HepG2 (cell line): ENCODE data around the gene CFAP61. TPM values are rescaled to one million over a fixed set of nuclear protein-coding genes. Genes with fewer than 3 reads are reported as not detected.

Experiments used
- BHLHE40 ChIP-seq: IDR thresholded peaks from 2 replicates; pipeline ENCODE4 v1.6.1; 2011; ENCODE audit warnings: low read length, improper control_type of control experiment
- CC2D1A ChIP-seq: sonication (generic); formaldehyde crosslinking; IDR thresholded peaks from 2 replicates; pipeline ENCODE4 v1.8.1; 2023; ENCODE audit warnings: mild to moderate bottlenecking, missing genetic modification reagents
- EZH2 ChIP-seq: conservative IDR thresholded peaks from 2 replicates; pipeline ENCODE4 v1.6.1; 2012; ENCODE audit warnings: mild to moderate bottlenecking, low read depth, low read length, moderate library complexity
- MXD4 ChIP-seq: IDR thresholded peaks from 2 replicates; pipeline ENCODE4 v1.6.1; 2016; ENCODE audit warnings: mild to moderate bottlenecking, missing biosample characterization, missing genetic modification reagents
- RERE ChIP-seq: IDR thresholded peaks from 2 replicates; pipeline ENCODE4 v1.6.1; 2016; ENCODE audit warnings: low read depth, missing genetic modification reagents, missing compliant biosample characterization
- SMAD9 ChIP-seq: sonication (generic); formaldehyde crosslinking; IDR thresholded peaks from 2 replicates; pipeline ENCODE4 v1.5.1; 2020; ENCODE audit warnings: mild to moderate bottlenecking, missing genetic modification reagents
- YY1 ChIP-seq: IDR thresholded peaks from 2 replicates; pipeline ENCODE4 v1.6.1; 2011; ENCODE audit warnings: low read length, low read depth, moderate library complexity, mild to moderate bottlenecking; ENCODE audit not compliant: insufficient read depth, insufficient replicate concordance
- ZFP62 ChIP-seq: sonication (generic); formaldehyde crosslinking; IDR thresholded peaks from 2 replicates; pipeline ENCODE4 v1.4.0; 2020; ENCODE audit warnings: missing genetic modification reagents
- ZNF431 ChIP-seq: sonication (generic); formaldehyde crosslinking; IDR thresholded peaks from 2 replicates; pipeline ENCODE4 v1.9.0; 2022; ENCODE audit warnings: missing genetic modification reagents, low read depth, mild to moderate bottlenecking, borderline replicate concordance
- ZNF446 ChIP-seq: sonication (generic); formaldehyde crosslinking; IDR thresholded peaks from 2 replicates; pipeline ENCODE4 v1.5.0; 2020; ENCODE audit warnings: mild to moderate bottlenecking, missing genetic modification reagents
- ZNF460 ChIP-seq: sonication (generic); formaldehyde crosslinking; IDR thresholded peaks from 2 replicates; pipeline ENCODE4 v1.5.1; 2020; ENCODE audit warnings: missing genetic modification reagents, mild to moderate bottlenecking, borderline replicate concordance
- ZNF547 ChIP-seq: sonication (generic); formaldehyde crosslinking; IDR thresholded peaks from 2 replicates; pipeline ENCODE4 v1.5.1; 2020; ENCODE audit warnings: mild to moderate bottlenecking, missing genetic modification reagents
- ZNF549 ChIP-seq: sonication (generic); formaldehyde crosslinking; IDR thresholded peaks from 2 replicates; pipeline ENCODE4 v1.5.0; 2020; ENCODE audit warnings: missing genetic modification reagents
- ZNF629 ChIP-seq: sonication (generic); formaldehyde crosslinking; conservative IDR thresholded peaks from 2 replicates; pipeline ENCODE4 v1.5.0; 2020; ENCODE audit warnings: missing genetic modification reagents
- ZNF720 ChIP-seq: sonication (generic); formaldehyde crosslinking; IDR thresholded peaks from 2 replicates; pipeline ENCODE4 v1.4.0; 2020; ENCODE audit warnings: missing genetic modification reagents
- ZNF780A ChIP-seq: sonication (generic); formaldehyde crosslinking; IDR thresholded peaks from 2 replicates; pipeline ENCODE4 v1.8.0; 2022; ENCODE audit warnings: mild to moderate bottlenecking, missing genetic modification reagents, moderate library complexity
- polyA plus RNA-seq, 8 experiments: library from polyadenylated mRNA; depleted of rRNA in 3 of 8; stranded (reverse) in 7 of 8; unstranded in 1 of 8; fragments of >200 nt; fragmentation: Illumina TruSeq in 4 of 8; extraction: Trizol in 4 of 8; gene quantifications; 2 replicates each; pipeline versions ENCODE4 v1.2.1 to v1.2.3, GENCODE V29; 2011 to 2016; ENCODE audit warnings: low read depth in 4 of 8, missing spikeins in 1 of 8, mixed read lengths in 1 of 8; ENCODE audit not compliant: insufficient read depth in 1 of 8
- total RNA-seq, 5 experiments: library from RNA; depleted of rRNA; stranded (reverse); fragments of >200 nt; fragmentation: Illumina TruSeq; extraction: Trizol; gene quantifications; 2 replicates each; pipeline ENCODE4 v1.2.3, GENCODE V29; 2016; ENCODE audit warnings: low read depth in 1 of 5
- TF ChIP-seq, protein P1 (sequence below): IDR thresholded peaks from 2 replicates; pipeline ENCODE4 v1.6.1; 2016; ENCODE audit warnings: mild to moderate bottlenecking, missing biosample characterization, missing genetic modification reagents

Gene CFAP61
- total and polyA plus RNA-seq, 2 of the 13 experiments (the other 11 are each of a cell fraction or from before 2014, with no cell fraction given): 0.27 TPM; not detected in 1

DNA sequence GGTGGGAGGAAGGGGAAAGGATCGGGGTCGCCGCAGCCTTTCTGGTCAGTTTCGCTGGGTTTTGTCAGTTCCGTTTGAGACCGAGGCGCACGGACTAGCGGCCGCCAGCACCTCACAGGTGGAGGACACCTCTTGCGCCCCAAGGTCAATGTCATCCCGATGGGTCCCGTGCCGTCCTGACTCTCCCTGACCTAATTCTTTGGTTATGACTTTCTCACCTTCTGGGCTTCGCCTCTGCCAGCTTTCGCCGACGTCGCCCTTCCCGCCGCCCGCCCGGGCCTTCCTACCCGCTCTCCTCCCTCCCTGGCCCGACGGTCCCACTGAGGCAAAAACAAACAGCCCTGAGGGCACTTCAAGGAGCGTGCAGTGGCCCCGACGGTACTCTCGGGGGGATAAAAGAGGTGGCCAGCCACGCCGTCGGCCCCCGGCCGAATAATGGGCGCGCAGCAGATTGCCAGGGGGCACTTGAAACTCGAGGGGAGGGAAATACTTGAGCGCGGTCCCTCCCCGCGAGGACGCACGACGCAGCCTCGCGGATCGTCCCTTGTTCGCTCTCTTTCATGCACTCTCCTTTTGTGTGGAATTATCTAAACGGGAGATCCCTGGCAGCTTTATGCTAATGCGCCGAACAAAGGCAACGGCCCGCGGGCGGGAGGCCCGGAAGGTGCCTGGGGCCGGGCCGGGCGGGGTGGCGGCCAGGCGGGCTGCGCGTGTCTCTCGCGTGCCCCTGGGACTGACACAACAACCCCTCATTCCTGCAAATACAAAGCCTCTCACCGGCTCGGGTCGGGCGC, 311.7 kb downstream of the CFAP61 start (continued):
- TF ChIP-seq ZNF460 (CRISPR knock-in tag) (no peak), ZNF446 (CRISPR knock-in tag) (no peak), YY1 (no peak), ZNF780A (CRISPR knock-in tag) (no peak), BHLHE40 (peak; percentile 71), EZH2 (peak; percentile 97), CC2D1A (CRISPR knock-in tag) (no peak), ZNF549 (CRISPR knock-in tag) (no peak), ZNF431 (CRISPR knock-in tag) (no peak), RERE (CRISPR knock-in tag) (no peak), SMAD9 (CRISPR knock-in tag) (no peak), ZNF629 (CRISPR knock-in tag) (no peak), MXD4 (no peak), ZNF547 (CRISPR knock-in tag) (no peak), ZFP62 (CRISPR knock-in tag) (no peak), ZNF720 (CRISPR knock-in tag) (no peak)
- TF ChIP-seq, protein P1, sequence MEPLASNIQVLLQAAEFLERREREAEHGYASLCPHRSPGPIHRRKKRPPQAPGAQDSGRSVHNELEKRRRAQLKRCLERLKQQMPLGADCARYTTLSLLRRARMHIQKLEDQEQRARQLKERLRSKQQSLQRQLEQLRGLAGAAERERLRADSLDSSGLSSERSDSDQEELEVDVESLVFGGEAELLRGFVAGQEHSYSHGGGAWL (CRISPR knock-in tag): 0 out of 2 replicates have a peak, but pooled peaks have one; percentile 32
